CD14-positive monocyte (primary cell): ENCODE data around the gene INPP5A. TPM values are rescaled to one million over a fixed set of nuclear protein-coding genes. Genes with fewer than 3 reads are reported as not detected.

Experiments
- DNase-seq, 3 donors: peaks; one replicate each; pipeline ENCODE4 v3.0.0-alpha.2; 2011 to 2022
- H2AFZ ChIP-seq: 2 replicates; pipeline ENCODE4 v1.6.0; 2012; ENCODE audit warnings: mild to moderate bottlenecking, low read depth, low read length, inconsistent platforms; ENCODE audit not compliant: insufficient read depth, poor library complexity, severe bottlenecking
- H3K27ac ChIP-seq, 2 donors: 1 replicate in 1 of 2; 2 replicates in 1 of 2; pipeline ENCODE4 v1.5.1; 2012 to 2013; ENCODE audit warnings: low read length in 2 of 2, control low read depth in 1 of 2, inconsistent platforms in 1 of 2, low read depth in 1 of 2, mild to moderate bottlenecking in 1 of 2
- H3K27me3 ChIP-seq, 2 donors: one replicate each; pipeline versions ENCODE4 v1.6.0 to v1.6.1; 2011 to 2013; ENCODE audit warnings: low read length in 2 of 2; ENCODE audit not compliant: control insufficient read depth in 2 of 2, insufficient read depth in 2 of 2
- H3K36me3 ChIP-seq, 2 donors: replicated peaks in 1 of 2; 1 replicate in 1 of 2; 2 replicates in 1 of 2; pipeline versions ENCODE4 v1.5.1 to v1.6.1; 2012 to 2013; ENCODE audit warnings: low read length in 2 of 2, control low read depth in 1 of 2, inconsistent platforms in 1 of 2, mild to moderate bottlenecking in 1 of 2; ENCODE audit not compliant: insufficient read depth in 2 of 2, control insufficient read depth in 1 of 2
- H3K4me1 ChIP-seq, 2 donors: 1 replicate in 1 of 2; 2 replicates in 1 of 2; pipeline versions ENCODE4 v1.5.1 to v1.6.1; 2012 to 2013; ENCODE audit warnings: low read length in 2 of 2, control low read depth in 1 of 2, inconsistent platforms in 1 of 2, mild to moderate bottlenecking in 1 of 2, moderate library complexity in 1 of 2; ENCODE audit not compliant: insufficient read depth in 2 of 2, control insufficient read depth in 1 of 2
- H3K4me2 ChIP-seq: replicated peaks from 2 replicates; pipeline ENCODE3; 2012; ENCODE audit warnings: low read length, moderate library complexity, mild to moderate bottlenecking; ENCODE audit not compliant: poor library complexity, severe bottlenecking; ENCODE audit errors: extremely low read depth
- H3K4me3 ChIP-seq, 3 experiments: fragments of 200-600 bp in 1 of 3; sonication (generic) in 1 of 3; replicated peaks in 1 of 3; 1 replicate in 2 of 3; 2 replicates in 1 of 3; pipeline ENCODE4 v1.5.1; 2011 to 2013; ENCODE audit warnings: low read length in 3 of 3, mild to moderate bottlenecking in 3 of 3, control low read depth in 2 of 3, low read depth in 2 of 3, inconsistent platforms in 1 of 3, moderate library complexity in 1 of 3
- H3K79me2 ChIP-seq: 2 replicates; pipeline ENCODE4 v1.6.0; 2012; ENCODE audit warnings: mild to moderate bottlenecking, control low read depth, inconsistent platforms, low read length, moderate library complexity; ENCODE audit not compliant: insufficient read depth
- H3K9ac ChIP-seq: 2 replicates; pipeline ENCODE4 v1.6.0; 2017; ENCODE audit warnings: low read length, mild to moderate bottlenecking; ENCODE audit not compliant: insufficient read depth, poor library complexity, severe bottlenecking
- H3K9me3 ChIP-seq, 2 donors: replicated peaks in 1 of 2; 1 replicate in 1 of 2; 2 replicates in 1 of 2; pipeline versions ENCODE4 v1.5.1 to v1.6.1; 2012 to 2013; ENCODE audit warnings: low read length in 2 of 2, control low read depth in 1 of 2; ENCODE audit not compliant: control insufficient read depth in 1 of 2, insufficient read depth in 1 of 2
- H4K20me1 ChIP-seq: 2 replicates; pipeline ENCODE4 v1.6.0; 2012; ENCODE audit warnings: mild to moderate bottlenecking, low read length, control low read depth, moderate library complexity; ENCODE audit not compliant: insufficient read depth
- H3K27ac Mint-ChIP-seq, 7 donors: one replicate each; pipeline ENCODE4 v1.8.0; 2020; ENCODE audit warnings: mild to moderate bottlenecking in 7 of 7, mixed read lengths in 7 of 7, moderate library complexity in 6 of 7, inconsistent platforms in 2 of 7
- H3K27me3 Mint-ChIP-seq, 3 donors: one replicate each; pipeline ENCODE4 v1.8.0; 2021 to 2022; ENCODE audit warnings: low read depth in 3 of 3, mild to moderate bottlenecking in 3 of 3, mixed read lengths in 3 of 3, moderate library complexity in 3 of 3, inconsistent platforms in 1 of 3
- H3K36me3 Mint-ChIP-seq, 2 donors: one replicate each; pipeline ENCODE4 v1.8.0; 2020; ENCODE audit warnings: mixed read lengths in 2 of 2, inconsistent platforms in 1 of 2, mild to moderate bottlenecking in 1 of 2
- H3K4me1 Mint-ChIP-seq: one replicate; pipeline ENCODE4 v1.8.0; 2020; ENCODE audit warnings: mild to moderate bottlenecking, mixed read lengths
- H3K4me3 Mint-ChIP-seq, 2 donors: one replicate each; pipeline ENCODE4 v1.8.0; 2020; ENCODE audit warnings: mild to moderate bottlenecking in 2 of 2, mixed read lengths in 2 of 2, moderate library complexity in 1 of 2
- H3K9me3 Mint-ChIP-seq, 7 donors: one replicate each; pipeline ENCODE4 v1.8.0; 2020 to 2022; ENCODE audit warnings: mixed read lengths in 7 of 7, mild to moderate bottlenecking in 6 of 7, moderate library complexity in 6 of 7, inconsistent platforms in 2 of 7
- WGBS: methylation state at CpG from one replicate; pipeline ENCODE4 v1.1.5; 2013; ENCODE audit warnings: missing lambda C conversion rate; ENCODE audit not compliant: insufficient coverage; 5-methylcytosine and 5-hydroxymethylcytosine counted together
- intact Hi-C, 2 donors: fragments of 100-400 bp; cut with micrococcal nuclease; formaldehyde crosslinking; loops; one replicate each; pipeline versions ENCODE4 v1.15.0 to v1.15.1; 2023
- polyA plus RNA-seq, 3 donors: library from polyadenylated mRNA; depleted of rRNA in 1 of 3; unstranded in 2 of 3; stranded (reverse) in 1 of 3; fragments of 300-500 nt in 2 of 3; fragments of >200 nt in 1 of 3; fragmentation: Illumina TruSeq in 2 of 3; gene quantifications; 1 replicate in 2 of 3; 2 replicates in 1 of 3; pipeline ENCODE4 v1.2.3, GENCODE V29; 2012 to 2021
- TF ChIP-seq, protein P1 (sequence below): fragments of 200-600 bp; IDR thresholded peaks from one replicate; pipeline ENCODE4 v1.8.0; 2022; ENCODE audit warnings: antibody characterized with exemption, mild to moderate bottlenecking

Gene INPP5A
- polyA plus RNA-seq, 3 donors: 0.87 to 17.2 (median 2.9) TPM

DNA sequence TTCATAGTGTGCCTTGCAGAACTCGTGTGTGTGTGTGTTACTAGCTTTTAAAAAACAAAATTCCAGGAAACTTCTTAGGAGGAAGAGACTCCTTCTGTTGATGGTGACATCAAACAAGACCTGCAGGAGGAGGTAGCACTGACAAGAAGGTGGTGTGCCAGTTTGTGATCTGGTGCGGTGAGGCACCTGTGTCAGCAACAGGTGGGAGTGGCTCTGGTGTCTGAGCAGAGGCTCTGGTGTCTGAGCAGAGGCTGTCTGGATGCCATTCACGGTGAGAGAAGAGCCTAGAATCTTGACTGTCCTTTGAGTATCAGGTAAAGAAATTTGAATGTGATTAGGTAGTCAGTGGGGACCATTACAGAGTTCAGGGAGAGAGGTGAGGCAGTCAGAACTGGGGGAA, 122.8 kb downstream of the INPP5A start:
- TF ChIP-seq, protein P1, sequence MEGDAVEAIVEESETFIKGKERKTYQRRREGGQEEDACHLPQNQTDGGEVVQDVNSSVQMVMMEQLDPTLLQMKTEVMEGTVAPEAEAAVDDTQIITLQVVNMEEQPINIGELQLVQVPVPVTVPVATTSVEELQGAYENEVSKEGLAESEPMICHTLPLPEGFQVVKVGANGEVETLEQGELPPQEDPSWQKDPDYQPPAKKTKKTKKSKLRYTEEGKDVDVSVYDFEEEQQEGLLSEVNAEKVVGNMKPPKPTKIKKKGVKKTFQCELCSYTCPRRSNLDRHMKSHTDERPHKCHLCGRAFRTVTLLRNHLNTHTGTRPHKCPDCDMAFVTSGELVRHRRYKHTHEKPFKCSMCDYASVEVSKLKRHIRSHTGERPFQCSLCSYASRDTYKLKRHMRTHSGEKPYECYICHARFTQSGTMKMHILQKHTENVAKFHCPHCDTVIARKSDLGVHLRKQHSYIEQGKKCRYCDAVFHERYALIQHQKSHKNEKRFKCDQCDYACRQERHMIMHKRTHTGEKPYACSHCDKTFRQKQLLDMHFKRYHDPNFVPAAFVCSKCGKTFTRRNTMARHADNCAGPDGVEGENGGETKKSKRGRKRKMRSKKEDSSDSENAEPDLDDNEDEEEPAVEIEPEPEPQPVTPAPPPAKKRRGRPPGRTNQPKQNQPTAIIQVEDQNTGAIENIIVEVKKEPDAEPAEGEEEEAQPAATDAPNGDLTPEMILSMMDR: no peak
- Histone ChIP-seq H3K9ac (no peak overlapping the region), H3K4me3 (no peak overlapping the region), H3K27me3 (no peaks in the 10 kb centered on the region), H2AFZ (no peak overlapping the region), H3K9me3 (no peaks in the 10 kb centered on the region), H4K20me1 (peaks cover 12% of the 10 kb centered on the region), H3K4me2 (no peak overlapping the region), H3K27ac (no peak overlapping the region), H3K79me2 (no peaks in the 10 kb centered on the region), H3K4me1 (no peaks in the 10 kb centered on the region), H3K36me3 (peaks cover 22 to 62% of the 10 kb centered on the region in 2 donors)
- no peak for DNase-seq
- Mint-ChIP-seq H3K4me1 (no peaks in the 10 kb centered on the region), H3K27me3 (no peaks in the 10 kb centered on the region), H3K4me3 (no peak overlapping the region), H3K27ac (peak overlapping the region in 1 of 7 donors; percentile 11), H3K36me3 (peaks cover 46 to 62% of the 10 kb centered on the region in 2 donors), H3K9me3 (peaks cover 0 to 3% (median 0%) of the 10 kb centered on the region in 7 donors)
- WGBS: 100% methylated on average over 3 of the region's 3 CpGs
- intact Hi-C loops: no loop called here

DNA sequence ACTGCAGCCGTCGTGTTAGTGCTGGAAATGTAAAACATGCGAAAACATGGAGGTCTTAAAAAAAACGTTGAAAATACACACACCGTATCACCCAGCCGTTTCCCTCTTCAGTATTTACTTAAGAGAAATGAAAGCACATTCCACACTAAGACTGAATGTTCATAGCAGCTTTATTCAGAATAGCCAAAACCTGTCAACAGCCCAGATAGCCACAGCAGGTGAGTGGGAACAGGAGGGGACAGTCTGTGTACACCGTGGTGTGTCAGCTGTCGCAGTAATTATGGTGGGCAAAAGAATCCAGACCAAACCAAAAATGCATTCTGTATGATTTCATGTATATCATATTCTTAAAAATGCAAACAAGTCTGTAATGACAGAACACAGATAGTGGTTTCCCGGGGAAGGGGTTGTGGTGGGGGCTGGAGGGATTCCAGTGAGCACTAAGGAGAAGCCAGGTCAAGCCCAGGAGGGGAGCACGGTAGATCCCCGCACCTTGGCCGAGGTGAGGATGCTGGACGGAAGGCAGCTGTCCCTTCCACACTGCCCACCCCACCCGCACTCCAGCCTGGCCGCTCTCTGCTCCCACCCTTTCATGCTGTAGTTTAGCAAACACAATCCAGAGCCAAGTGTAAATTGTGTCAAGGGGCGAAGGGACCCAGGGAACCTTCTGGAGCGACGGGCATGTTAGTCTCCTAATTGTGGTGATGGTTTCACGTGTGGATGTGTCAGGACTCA, 124.8 kb downstream of the INPP5A start:
- Histone ChIP-seq H3K9me3 (no peaks in the 10 kb centered on the region), H3K27ac (no peak overlapping the region), H3K4me3 (no peak overlapping the region), H3K79me2 (no peaks in the 10 kb centered on the region), H3K27me3 (no peaks in the 10 kb centered on the region), H2AFZ (no peak overlapping the region), H3K9ac (no peak overlapping the region), H3K4me2 (no peak overlapping the region), H3K4me1 (no peaks in the 10 kb centered on the region), H4K20me1 (peaks cover 13% of the 10 kb centered on the region), H3K36me3 (peaks cover 21 to 54% of the 10 kb centered on the region in 2 donors)
- Mint-ChIP-seq H3K27ac (no peak overlapping the region), H3K36me3 (peaks cover 46 to 64% of the 10 kb centered on the region in 2 donors), H3K27me3 (no peaks in the 10 kb centered on the region), H3K4me3 (no peak overlapping the region), H3K4me1 (peaks cover 2% of the 10 kb centered on the region), H3K9me3 (peaks cover 0 to 3% (median 0%) of the 10 kb centered on the region in 7 donors)
- 96% methylated on average over 14 of the region's 19 CpGs for WGBS
- TF ChIP-seq, protein P1: no peak
- intact Hi-C loops: no loop called here
- no peak for DNase-seq
